GM13977 (cell line): ENCODE data around the gene MRPS15.

Experiments used
- DNase-seq: peaks from one replicate; pipeline ENCODE4 v3.0.0; 2012; ENCODE audit warnings: low spot score
- CTCF ChIP-seq: IDR thresholded peaks from 2 replicates; pipeline ENCODE4 v1.5.1; 2012; ENCODE audit warnings: mild to moderate bottlenecking, control low read depth; ENCODE audit not compliant: insufficient read depth; ENCODE audit errors: extremely low read depth, missing control alignments
- in situ Hi-C: fragments of 300-500 bp; cut with MboI; formaldehyde crosslinking; loops from one replicate; pipeline ENCODE4 v1.12.0; 2022; ENCODE audit warnings: low sequenced_read_pairs, low pct_unique_long_range_greater_than_20kb, mixed read lengths, inconsistent platforms; ENCODE audit not compliant: unreplicated experiment

Gene MRPS15

DNA sequence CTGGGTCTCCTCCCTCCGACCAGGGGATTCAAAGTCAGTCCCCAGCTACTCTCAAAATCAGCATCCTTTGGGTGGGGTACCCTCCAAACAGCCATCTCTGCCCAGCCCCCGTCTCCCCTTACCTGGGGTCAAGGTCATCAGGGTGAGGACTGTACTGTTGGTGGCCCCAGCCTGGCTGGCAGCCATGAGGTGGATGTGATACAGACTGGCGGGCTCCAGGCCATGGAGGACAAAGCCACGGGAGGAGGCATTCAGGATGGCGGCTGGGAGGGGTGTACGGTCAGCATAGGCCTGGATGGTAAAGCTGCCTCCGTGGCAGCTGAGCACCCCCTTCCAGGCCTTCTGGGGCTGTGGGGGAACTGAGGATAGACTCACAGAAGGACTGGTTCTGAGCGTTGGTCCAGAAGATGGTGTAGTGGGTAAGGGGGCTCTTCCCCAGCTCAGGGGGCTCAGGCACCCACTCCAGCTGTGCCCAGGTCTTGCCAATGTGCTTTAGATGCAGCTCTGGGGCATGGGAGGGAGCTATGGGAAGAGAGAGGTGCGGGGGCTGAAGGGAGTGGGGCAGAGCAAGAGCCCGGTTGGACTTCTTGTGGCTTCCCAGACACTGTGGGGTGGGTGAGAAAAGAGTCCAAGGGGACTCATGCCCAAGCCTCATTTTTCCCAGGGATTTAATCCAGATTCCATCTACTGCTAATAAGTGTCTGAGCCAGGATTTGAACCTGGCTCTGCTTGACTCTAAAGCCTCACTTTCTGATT is 3.7 kb upstream of the MRPS15 start:
- DNase-seq = no peak
- in situ Hi-C loops = no loop called here
- TF ChIP-seq CTCF = no peak

DNA sequence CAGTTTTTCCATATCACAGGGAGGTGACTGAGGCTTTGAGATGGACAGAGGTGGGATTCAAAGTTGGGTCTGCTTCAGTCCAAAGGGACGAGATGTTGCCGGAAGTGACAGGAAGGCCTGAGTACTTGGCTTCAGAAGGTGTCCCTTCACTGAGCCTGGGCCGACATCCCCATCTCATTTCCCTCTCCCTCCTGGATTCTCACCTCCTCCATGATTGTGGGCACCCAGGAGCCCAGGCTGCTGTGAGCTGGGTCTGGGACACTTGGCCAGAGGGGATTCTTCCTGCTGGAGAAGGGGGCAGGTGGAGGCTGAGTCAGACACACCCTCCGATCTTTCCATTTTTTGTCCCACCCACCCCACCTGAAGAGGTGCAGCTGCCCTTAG is 2.8 kb upstream of the MRPS15 start:
- TF ChIP-seq CTCF = no peak
- in situ Hi-C loops = no loop called here
- no peak for DNase-seq

DNA sequence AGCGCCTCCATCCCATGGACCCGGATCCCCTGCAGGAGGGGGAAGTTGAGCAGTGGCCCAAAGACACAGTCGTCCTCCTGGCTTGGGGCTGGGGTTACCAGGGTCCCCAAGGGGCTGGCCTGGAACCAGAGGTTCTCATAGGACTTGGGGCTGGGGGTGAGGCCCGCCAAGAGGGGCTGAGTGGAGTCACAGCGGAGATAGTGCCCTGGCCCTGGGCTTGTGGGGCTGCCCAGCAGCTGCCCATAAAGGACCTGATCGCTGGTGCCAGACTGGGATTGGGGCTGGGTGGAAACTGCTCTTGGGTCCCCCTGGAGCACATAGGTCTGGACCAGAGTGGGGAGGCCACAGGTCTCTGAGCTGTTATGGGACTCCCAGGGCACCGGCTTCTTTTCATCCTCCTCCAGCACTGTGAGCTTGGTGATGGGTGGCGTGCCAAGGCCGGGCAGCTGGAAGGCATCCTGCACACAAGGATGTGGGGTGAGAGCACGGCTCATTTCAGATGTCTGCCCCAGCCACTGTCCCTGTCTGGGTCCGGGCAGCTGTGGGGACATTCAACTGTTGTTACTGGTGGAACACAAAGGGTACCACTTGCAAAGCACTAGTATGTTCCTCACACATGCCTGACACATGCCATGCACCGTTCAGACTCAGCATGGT is 2.3 kb upstream of the MRPS15 start:
- no peak for DNase-seq
- in situ Hi-C loops = no loop called here
- no peak for TF ChIP-seq CTCF

- no peak for TF ChIP-seq CTCF
- in situ Hi-C loops = no loop called here
- DNase-seq = no peak
Measured at GRCh38 chr1:36465731-36466369, 1.7 kb upstream of the MRPS15 start.

GRCh38 chr1:36464605-36465393 is 615 bp upstream of the MRPS15 start:
- TF ChIP-seq CTCF = no peak
- in situ Hi-C loops = no loop called here
- DNase-seq = peak; percentile 51

DNA sequence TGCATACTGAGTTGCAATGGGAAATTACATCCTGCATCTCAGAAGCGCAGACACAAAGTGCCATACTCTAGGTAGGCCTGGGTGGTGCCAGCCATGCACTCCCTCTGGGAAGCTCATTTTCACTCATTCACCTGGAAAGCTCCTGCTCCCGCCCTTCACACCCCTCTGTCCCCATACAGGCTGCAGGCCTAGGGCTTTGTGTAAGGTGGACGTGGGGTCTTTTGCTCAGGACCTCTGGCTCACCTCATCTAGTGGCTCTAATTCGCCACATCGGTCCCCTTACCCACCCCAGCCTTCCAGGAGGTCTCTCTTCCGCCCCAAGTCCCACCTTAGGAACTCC is 751 bp downstream of the MRPS15 start:
- in situ Hi-C loops = no loop called here

More for the DNA sequence above, 751 bp downstream of the MRPS15 start:
- DNase-seq = no peak
- TF ChIP-seq CTCF = no peak
